WERI-Rb-1 (cell line): ENCODE results near the gene RMND5A.
A peak's percentile ranks its signal among the peaks of the same experiment; 100 is the strongest.
"Not testable (repeated sequence)": the region's sequence is repeated elsewhere in the genome, so short reads cannot be mapped to it uniquely, and the experiment has no call there.

Experiments used
- DNase-seq: peaks from one replicate; pipeline ENCODE4 v3.0.0-alpha.2; 2020
- H3K27ac ChIP-seq: fragments of 250-450 bp; sonication (Bioruptor Pico); 2 replicates; pipeline ENCODE4 v1.5.1; 2020; ENCODE audit warnings: mild to moderate bottlenecking, moderate library complexity
- H3K27me3 ChIP-seq: fragments of 250-450 bp; sonication (Bioruptor Pico); 2 replicates; pipeline ENCODE4 v1.5.1; 2021; ENCODE audit warnings: mild to moderate bottlenecking, low read depth, moderate library complexity; ENCODE audit not compliant: insufficient read depth, severe bottlenecking
- H3K36me3 ChIP-seq: fragments of 250-450 bp; sonication (Bioruptor Pico); 2 replicates; pipeline ENCODE4 v1.5.1; 2020; ENCODE audit warnings: mild to moderate bottlenecking, moderate library complexity
- H3K4me3 ChIP-seq: 2 replicates; pipeline ENCODE4 v1.5.1; 2011; ENCODE audit warnings: low read depth, mild to moderate bottlenecking, control low read depth, low read length
- H3K9me3 ChIP-seq: fragments of 250-450 bp; sonication (Bioruptor Pico); 2 replicates; pipeline ENCODE4 v1.5.1; 2021; ENCODE audit warnings: mild to moderate bottlenecking, moderate library complexity; ENCODE audit not compliant: severe bottlenecking
- TF ChIP-seq, protein P1 (sequence below): IDR thresholded peaks from 2 replicates; pipeline ENCODE4 v1.5.1; 2011; ENCODE audit warnings: low read depth, mild to moderate bottlenecking, control low read depth, inconsistent platforms, low read length

The RMND5A gene

DNA sequence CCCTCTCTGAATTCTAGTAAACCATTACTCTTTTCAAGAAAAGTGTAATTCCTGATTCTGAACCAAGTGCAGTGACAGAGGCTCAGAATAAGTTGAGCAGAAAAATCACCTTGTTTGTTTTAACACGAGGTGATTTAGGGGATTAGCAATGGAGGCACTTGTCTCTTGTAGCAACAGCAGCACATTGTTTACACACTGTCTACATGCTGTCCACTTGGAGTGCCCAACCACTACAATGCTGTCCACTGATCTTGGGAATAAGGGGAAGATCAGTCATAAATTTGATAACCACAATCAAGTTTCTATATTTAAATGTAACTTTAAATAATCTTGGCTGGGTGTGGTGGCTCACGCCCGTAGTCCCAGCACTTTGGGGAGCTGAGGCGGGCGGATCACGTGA lies 13.9 kb upstream of the RMND5A start:
- TF ChIP-seq, protein P1, sequence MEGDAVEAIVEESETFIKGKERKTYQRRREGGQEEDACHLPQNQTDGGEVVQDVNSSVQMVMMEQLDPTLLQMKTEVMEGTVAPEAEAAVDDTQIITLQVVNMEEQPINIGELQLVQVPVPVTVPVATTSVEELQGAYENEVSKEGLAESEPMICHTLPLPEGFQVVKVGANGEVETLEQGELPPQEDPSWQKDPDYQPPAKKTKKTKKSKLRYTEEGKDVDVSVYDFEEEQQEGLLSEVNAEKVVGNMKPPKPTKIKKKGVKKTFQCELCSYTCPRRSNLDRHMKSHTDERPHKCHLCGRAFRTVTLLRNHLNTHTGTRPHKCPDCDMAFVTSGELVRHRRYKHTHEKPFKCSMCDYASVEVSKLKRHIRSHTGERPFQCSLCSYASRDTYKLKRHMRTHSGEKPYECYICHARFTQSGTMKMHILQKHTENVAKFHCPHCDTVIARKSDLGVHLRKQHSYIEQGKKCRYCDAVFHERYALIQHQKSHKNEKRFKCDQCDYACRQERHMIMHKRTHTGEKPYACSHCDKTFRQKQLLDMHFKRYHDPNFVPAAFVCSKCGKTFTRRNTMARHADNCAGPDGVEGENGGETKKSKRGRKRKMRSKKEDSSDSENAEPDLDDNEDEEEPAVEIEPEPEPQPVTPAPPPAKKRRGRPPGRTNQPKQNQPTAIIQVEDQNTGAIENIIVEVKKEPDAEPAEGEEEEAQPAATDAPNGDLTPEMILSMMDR, result no peak
- Histone ChIP-seq H3K9me3 (peaks cover 3% of the 10 kb centered on the region), H3K27me3 (no peaks in the 10 kb centered on the region), H3K4me3 (no peak overlapping the region), H3K27ac (no peak overlapping the region), H3K36me3 (no peaks in the 10 kb centered on the region)
- no peak for DNase-seq

DNA sequence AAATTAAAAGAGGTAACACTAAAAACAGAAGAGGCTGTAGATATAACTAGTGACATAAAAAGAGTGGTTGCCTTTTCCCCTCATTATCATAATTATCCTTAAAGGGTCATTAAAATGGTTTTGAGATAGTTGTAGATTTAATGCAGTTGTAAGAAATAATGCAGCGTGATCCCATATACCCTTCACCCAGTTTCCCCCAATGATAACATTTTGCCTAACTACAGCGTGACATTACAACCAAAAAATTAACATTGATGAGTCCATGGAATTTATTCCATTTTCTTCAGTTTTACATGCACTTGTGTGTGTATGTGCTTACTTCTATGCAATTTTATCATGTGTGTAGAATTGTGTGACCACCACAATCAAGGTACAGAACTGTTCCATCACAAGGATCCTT lies 13.2 kb upstream of the RMND5A start:
- DNase-seq, result no peak
- TF ChIP-seq, protein P1, result no peak
- Histone ChIP-seq H3K27ac (no peak overlapping the region), H3K9me3 (peaks cover 3% of the 10 kb centered on the region), H3K27me3 (no peaks in the 10 kb centered on the region), H3K36me3 (no peaks in the 10 kb centered on the region), H3K4me3 (no peak overlapping the region)

DNA sequence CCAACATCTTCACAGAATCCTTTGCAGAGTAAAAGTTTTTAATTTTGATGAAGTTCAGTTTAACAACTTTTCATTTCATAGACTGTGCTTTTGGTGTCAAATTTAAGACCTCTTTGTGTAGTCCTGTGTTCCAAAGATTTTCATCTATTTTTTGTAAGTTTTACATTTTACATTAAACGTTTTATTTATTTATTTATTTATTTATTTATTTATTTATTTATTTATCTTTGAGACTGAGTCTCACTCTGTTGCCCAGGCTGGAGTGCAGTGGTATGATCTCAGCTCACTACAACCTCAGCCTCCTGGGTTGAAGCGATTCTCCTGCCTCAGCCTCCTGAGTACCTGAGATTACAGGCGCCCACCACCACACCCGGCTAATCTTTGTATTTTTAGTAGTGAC lies 12.0 kb upstream of the RMND5A start:
- not testable (repeated sequence) for DNase-seq, H3K9me3 ChIP-seq, H3K4me3 ChIP-seq, H3K27me3 ChIP-seq, H3K36me3 ChIP-seq, H3K27ac ChIP-seq

DNA sequence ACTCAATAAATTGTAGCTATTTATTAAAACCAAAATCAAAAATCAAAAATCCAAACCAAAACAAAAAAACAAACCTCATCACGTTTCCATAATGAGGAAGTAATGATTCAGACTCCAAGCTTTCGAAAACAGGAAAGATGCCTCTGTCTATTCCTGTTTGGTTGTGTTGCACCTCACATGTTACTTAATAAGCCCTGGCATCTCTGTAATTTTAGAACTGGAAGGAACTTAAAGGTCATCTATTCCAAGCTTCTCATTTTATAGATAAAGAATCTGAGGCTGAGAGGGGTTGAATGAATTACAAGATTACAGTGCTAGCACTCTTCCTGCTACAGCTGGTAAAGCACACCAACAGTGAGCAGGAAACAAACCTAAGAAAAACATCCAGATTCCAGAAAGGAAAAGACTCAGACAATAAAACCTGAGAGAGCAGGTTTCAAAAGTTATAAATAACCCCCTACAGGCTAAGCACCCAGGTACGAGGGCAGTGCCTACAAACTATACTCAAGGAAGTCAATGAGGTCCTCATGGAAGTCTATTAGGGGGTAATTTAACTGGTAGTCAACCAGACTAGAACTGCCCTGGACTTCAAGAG lies 5.4 kb upstream of the RMND5A start:
- not testable (repeated sequence) for H3K27me3 ChIP-seq, H3K4me3 ChIP-seq, H3K36me3 ChIP-seq, DNase-seq, H3K9me3 ChIP-seq, H3K27ac ChIP-seq

DNA sequence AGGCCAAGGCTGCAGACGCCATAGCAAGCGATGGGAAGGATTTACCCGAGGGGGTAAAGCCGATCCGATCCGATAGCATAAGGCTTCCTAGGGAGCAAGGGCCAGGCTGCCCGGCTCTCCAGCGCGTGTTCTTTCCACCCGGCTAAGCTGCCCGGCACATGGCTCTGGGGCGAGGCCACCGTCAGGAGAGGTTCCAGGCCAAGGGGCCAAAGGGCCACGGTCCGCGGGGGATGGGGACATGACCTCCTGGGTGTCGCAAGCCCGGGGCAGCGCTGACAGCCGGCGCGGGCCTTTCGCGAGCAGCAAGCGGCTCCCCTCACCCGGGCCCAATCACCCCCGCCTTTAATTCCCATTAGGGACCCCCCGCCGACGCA lies 841 bp upstream of the RMND5A start:
- H3K36me3 ChIP-seq, H3K9me3 ChIP-seq, H3K27me3 ChIP-seq, DNase-seq, H3K27ac ChIP-seq: not testable (repeated sequence)
- H3K4me3 ChIP-seq, result peak overlapping the region; percentile 42

DNA sequence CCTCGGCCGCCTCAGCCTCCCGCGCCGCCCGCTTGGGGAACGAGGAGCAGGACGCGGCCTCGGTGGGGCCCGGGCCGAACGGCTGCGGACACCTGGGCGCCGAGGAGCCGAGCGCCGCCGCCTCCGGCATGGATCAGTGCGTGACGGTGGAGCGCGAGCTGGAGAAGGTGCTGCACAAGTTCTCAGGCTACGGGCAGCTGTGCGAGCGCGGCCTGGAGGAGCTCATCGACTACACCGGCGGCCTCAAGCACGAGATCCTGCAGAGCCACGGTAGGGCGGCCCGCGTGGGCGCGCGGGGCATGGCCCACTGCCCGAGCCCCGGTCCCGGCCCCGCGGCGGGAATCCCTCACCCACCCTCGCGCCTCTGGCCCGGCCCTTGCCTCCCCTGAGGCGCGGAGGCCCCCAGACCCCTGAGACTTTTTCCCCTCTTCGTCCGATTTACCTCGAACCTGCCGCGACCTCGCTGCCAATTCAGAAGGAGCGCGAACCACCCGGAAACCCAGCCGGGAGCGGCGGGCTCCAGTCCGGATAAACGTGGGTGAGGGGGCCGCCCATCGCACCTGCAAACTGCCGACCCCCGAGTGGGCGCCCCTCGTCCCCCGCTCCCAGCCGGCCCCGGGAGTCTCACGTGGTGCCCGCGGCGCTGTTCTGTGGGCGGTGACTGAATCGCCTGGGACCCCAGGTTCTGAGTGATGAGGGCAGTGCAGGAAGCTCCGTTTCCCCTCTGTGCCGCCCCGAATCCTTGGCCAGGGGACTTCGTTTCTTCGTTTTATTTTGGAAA lies 639 bp downstream of the RMND5A start:
- peak overlapping the region; percentile 57 for H3K4me3 ChIP-seq
- peak; percentile 31 for DNase-seq
- H3K27ac ChIP-seq, result peak overlapping the region; percentile 45; the same call in 1 of the 2 replicates
- H3K9me3 ChIP-seq, H3K36me3 ChIP-seq, H3K27me3 ChIP-seq: not testable (repeated sequence)

DNA sequence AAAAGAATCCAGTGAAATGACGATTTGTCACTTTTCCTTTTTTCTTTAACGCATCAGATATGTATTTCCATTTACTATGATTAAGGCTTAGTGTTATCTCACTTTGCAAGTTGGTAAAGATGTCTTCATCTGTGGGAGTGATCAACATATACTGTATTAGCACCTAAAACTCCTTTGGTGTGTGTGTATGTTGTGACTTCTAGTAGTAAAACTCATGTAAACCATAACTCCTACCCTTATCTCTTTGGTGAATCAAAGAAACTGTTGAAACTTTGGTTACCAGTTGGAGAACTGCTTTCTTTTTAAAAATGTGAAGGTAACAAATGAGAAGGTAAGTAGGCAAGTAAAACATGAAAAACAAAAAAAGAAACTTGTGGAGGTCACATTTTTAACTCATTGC lies 5.6 kb downstream of the RMND5A start:
- not testable (repeated sequence) for DNase-seq, H3K9me3 ChIP-seq, H3K27me3 ChIP-seq, H3K27ac ChIP-seq, H3K36me3 ChIP-seq, H3K4me3 ChIP-seq

DNA sequence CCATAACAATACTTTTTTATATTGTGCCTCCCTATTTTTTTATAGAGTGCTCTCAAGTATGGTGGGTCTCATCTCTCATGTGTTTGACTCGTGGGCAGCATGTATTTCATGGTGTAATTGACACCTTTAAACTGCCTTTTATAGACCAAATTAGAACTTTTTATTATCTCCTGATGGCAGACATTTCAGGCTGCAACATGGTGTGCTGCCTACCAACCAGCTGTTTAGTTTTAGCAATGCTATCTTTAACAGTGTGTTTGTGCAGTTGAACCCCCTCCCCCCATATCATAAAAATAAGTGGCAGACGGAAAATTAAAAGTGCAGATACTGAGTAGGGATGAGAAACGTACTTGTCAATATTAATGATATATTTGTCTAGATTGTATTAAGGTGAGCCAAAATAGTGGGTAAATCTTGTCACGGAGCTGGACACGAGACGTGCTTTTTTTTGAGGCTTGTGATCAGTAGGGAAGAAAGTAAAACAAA lies 12.0 kb downstream of the RMND5A start:
- not testable (repeated sequence) for H3K27me3 ChIP-seq, H3K9me3 ChIP-seq, H3K27ac ChIP-seq, H3K4me3 ChIP-seq, H3K36me3 ChIP-seq, DNase-seq

DNA sequence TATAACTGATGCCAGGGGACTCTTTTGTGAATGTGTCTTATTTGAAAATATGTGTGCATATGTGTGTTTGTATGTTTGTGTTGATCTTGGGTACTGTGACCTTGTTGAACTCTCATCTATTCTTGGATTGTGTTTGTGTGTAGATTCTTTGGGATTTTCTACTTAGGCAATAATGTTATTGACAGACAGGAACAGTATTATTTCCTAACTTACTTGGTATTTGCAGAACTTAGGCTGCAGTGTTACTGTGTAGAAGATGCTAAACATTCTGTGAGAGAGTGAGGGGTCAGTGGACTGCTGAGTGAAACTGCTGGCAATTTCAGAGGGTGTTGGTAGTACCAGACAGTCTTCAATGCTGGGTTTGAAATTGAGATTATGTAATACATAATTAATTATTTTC lies 12.7 kb downstream of the RMND5A start:
- not testable (repeated sequence) for H3K36me3 ChIP-seq, H3K27me3 ChIP-seq, H3K27ac ChIP-seq, H3K9me3 ChIP-seq, H3K4me3 ChIP-seq, DNase-seq

DNA sequence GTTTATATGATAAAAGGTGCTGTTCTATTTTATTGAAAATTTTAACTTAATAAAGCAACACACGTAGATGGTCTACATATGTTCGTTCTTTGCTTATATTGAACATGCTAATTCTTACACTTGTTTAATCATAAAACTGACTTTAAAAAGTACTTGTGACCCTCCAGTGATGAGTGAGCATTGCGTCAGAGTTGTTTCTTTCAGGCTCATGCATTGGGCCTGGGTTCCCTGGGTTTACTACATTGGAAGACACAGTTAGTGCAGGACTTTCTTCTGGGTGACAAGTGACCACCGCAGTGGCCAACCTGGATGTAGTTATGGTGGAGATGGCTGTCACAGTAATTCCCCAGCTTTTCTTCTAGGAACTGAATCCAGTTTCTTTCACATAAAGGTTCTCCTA lies 13.4 kb downstream of the RMND5A start:
- H3K4me3 ChIP-seq, H3K9me3 ChIP-seq, H3K27ac ChIP-seq, H3K36me3 ChIP-seq, H3K27me3 ChIP-seq, DNase-seq: not testable (repeated sequence)

DNA sequence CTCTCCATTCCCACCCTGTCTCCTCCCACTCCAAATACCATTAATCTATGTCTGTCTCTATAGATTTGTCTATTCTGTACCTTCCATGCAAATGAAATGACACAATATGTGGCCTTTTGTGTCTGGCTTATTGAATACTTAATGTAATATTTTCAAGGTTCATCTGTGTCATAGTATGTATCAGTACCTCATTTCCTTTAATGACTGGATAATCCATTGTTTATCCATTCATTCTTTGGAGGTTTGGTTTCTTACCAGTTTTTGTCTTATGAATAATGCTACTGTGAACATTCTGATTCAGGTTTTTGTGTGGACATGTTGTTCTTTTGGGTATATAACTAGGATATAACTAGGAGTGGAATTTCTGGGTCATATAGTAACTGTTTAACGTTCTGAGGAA lies 14.8 kb downstream of the RMND5A start:
- not testable (repeated sequence) for DNase-seq, H3K9me3 ChIP-seq, H3K27ac ChIP-seq, H3K36me3 ChIP-seq, H3K4me3 ChIP-seq, H3K27me3 ChIP-seq

DNA sequence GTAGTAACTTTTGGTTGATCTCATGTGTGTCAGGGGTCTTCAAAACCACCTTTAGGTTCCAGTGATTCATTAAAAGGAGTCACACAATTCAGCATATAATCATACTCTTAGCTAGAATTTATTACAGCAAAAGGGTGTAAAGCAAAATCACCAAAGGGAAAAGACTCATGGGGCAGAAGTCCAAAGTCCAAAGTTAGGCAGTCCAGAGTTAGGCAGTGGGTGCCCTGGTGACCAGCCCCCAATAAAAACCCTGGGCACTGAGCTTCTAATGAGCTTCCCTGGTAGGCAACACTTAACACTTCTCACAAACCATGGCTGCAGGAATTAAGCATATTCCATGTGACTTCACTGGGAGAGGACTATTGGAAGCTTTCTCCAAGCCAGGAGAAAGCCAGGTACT lies 19.4 kb downstream of the RMND5A start:
- H3K9me3 ChIP-seq, DNase-seq, H3K27me3 ChIP-seq, H3K4me3 ChIP-seq, H3K27ac ChIP-seq, H3K36me3 ChIP-seq: not testable (repeated sequence)

DNA sequence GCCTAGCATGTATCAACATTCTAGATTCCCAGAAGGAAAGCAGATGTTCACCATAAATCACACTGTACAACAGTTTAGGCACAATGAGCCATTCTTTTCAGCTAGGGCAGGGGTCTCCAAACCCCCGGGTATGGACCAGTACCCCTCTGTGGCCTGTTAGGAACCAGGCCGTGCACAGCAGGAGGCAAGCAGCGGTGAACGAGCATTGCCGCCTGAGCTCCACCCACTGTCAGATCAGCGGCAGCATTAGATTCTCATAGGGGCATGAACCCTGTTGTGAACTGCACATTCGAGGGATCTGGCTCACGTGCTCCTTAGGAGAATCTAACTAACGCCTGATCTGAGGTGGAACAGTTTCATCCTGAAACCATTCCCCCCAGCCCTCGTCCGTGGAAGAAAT lies 19.8 kb downstream of the RMND5A start:
- DNase-seq, H3K4me3 ChIP-seq, H3K27me3 ChIP-seq, H3K27ac ChIP-seq, H3K9me3 ChIP-seq: not testable (repeated sequence)
- peaks cover 12% of the 10 kb centered on the region for H3K36me3 ChIP-seq
